HepG2 (cell line): Measurements from ENCODE around the gene DYNC2I2. TPM values are rescaled to one million over a fixed set of nuclear protein-coding genes. Genes with fewer than 3 reads are reported as not detected.

ENCODE experiments used
- ARNT ChIP-seq: fragments of 450-650 bp; IDR thresholded peaks from 2 replicates; pipeline ENCODE4 v1.6.1; 2017
- CBFB ChIP-seq: sonication (generic); formaldehyde crosslinking; IDR thresholded peaks from 2 replicates; pipeline ENCODE4 v1.4.0; 2020; ENCODE audit warnings: missing genetic modification reagents
- CBX1 ChIP-seq: IDR thresholded peaks from one replicate; pipeline ENCODE4 v1.6.1; 2016; ENCODE audit warnings: antibody characterized with exemption, low read depth
- CBX2 ChIP-seq, 2 experiments: fragments of 200-600 bp in 1 of 2; sonication (generic); formaldehyde crosslinking in 1 of 2; IDR thresholded peaks; 2 replicates each; pipeline versions ENCODE4 v1.7.0 to v1.8.1; 2018 to 2022; ENCODE audit warnings: low read depth in 2 of 2, low read length in 1 of 2, mild to moderate bottlenecking in 1 of 2, missing genetic modification reagents in 1 of 2
- CENPBD1 ChIP-seq: sonication (generic); formaldehyde crosslinking; IDR thresholded peaks from 2 replicates; pipeline ENCODE4 v1.8.0; 2022; ENCODE audit warnings: missing genetic modification reagents, low read depth, mild to moderate bottlenecking, borderline replicate concordance
- FLYWCH1 ChIP-seq: sonication (generic); formaldehyde crosslinking; IDR thresholded peaks from 2 replicates; pipeline ENCODE4 v1.8.1; 2023; ENCODE audit warnings: mild to moderate bottlenecking, missing genetic modification reagents
- FOXC1 ChIP-seq: sonication (generic); formaldehyde crosslinking; IDR thresholded peaks from 2 replicates; pipeline ENCODE4 v1.8.0; 2022; ENCODE audit warnings: mild to moderate bottlenecking, missing genetic modification reagents, borderline replicate concordance
- FOXK2 ChIP-seq: fragments of 450-650 bp; IDR thresholded peaks from 2 replicates; pipeline ENCODE4 v1.6.1; 2016
- HBP1 ChIP-seq: IDR thresholded peaks from 2 replicates; pipeline ENCODE4 v1.6.1; 2016; ENCODE audit warnings: low read depth, control low read depth
- HES4 ChIP-seq: sonication (generic); formaldehyde crosslinking; IDR thresholded peaks from 2 replicates; pipeline ENCODE4 v1.9.0; 2021; ENCODE audit warnings: mild to moderate bottlenecking, missing genetic modification reagents, borderline replicate concordance
- MED8 ChIP-seq: sonication (generic); formaldehyde crosslinking; IDR thresholded peaks from 2 replicates; pipeline ENCODE4 v1.8.1; 2023; ENCODE audit warnings: mild to moderate bottlenecking, missing genetic modification reagents; ENCODE audit not compliant: insufficient replicate concordance
- MXD1 ChIP-seq: sonication (generic); formaldehyde crosslinking; IDR thresholded peaks from 2 replicates; pipeline ENCODE4 v1.4.0; 2020; ENCODE audit warnings: mild to moderate bottlenecking, missing genetic modification reagents
- MXD4 ChIP-seq: IDR thresholded peaks from 2 replicates; pipeline ENCODE4 v1.6.1; 2016; ENCODE audit warnings: mild to moderate bottlenecking, missing biosample characterization, missing genetic modification reagents
- NCOA1 ChIP-seq: sonication (generic); formaldehyde crosslinking; IDR thresholded peaks from 2 replicates; pipeline ENCODE4 v1.9.0; 2021; ENCODE audit warnings: missing genetic modification reagents
- NR2F1 ChIP-seq, 2 experiments: fragments of 450-650 bp in 1 of 2; formaldehyde crosslinking in 1 of 2; IDR thresholded peaks; 2 replicates each; pipeline versions ENCODE4 v1.5.0 to v1.6.1; 2016 to 2020; ENCODE audit warnings: mild to moderate bottlenecking in 1 of 2, missing compliant biosample characterization in 1 of 2, missing genetic modification reagents in 1 of 2, moderate library complexity in 1 of 2
- PAX8 ChIP-seq: sonication (generic); formaldehyde crosslinking; IDR thresholded peaks from 2 replicates; pipeline ENCODE4 v1.8.0; 2022; ENCODE audit warnings: mild to moderate bottlenecking, missing genetic modification reagents, borderline replicate concordance
- PHF20 ChIP-seq: sonication (generic); formaldehyde crosslinking; IDR thresholded peaks from 2 replicates; pipeline ENCODE4 v1.5.0; 2020; ENCODE audit warnings: mild to moderate bottlenecking, missing genetic modification reagents
- REPIN1 ChIP-seq: sonication (generic); formaldehyde crosslinking; IDR thresholded peaks from 2 replicates; pipeline ENCODE4 v1.8.0; 2022; ENCODE audit warnings: missing genetic modification reagents, low read depth, mild to moderate bottlenecking, borderline replicate concordance
- SP4 ChIP-seq: sonication (generic); formaldehyde crosslinking; IDR thresholded peaks from 2 replicates; pipeline ENCODE4 v1.8.1; 2023; ENCODE audit warnings: mild to moderate bottlenecking, missing genetic modification reagents
- TARDBP ChIP-seq: sonication (generic); formaldehyde crosslinking; IDR thresholded peaks from 2 replicates; pipeline ENCODE4 v1.8.0; 2022; ENCODE audit warnings: mild to moderate bottlenecking, missing genetic modification reagents
- TBP ChIP-seq: sonication (generic); formaldehyde crosslinking; IDR thresholded peaks from 2 replicates; pipeline ENCODE4 v1.5.0; 2020; ENCODE audit warnings: missing genetic modification reagents
- ZBTB43 ChIP-seq: sonication (generic); formaldehyde crosslinking; conservative IDR thresholded peaks from 2 replicates; pipeline ENCODE4 v1.4.0; 2020; ENCODE audit warnings: missing genetic modification reagents
- ZFX ChIP-seq: sonication (generic); formaldehyde crosslinking; IDR thresholded peaks from 2 replicates; pipeline ENCODE4 v1.4.0; 2020; ENCODE audit warnings: mild to moderate bottlenecking, low read depth, missing genetic modification reagents, moderate library complexity
- ZMAT3 ChIP-seq: sonication (generic); formaldehyde crosslinking; conservative IDR thresholded peaks from 2 replicates; pipeline ENCODE4 v1.7.0; 2021; ENCODE audit warnings: missing genetic modification reagents
- ZNF234 ChIP-seq: sonication (generic); formaldehyde crosslinking; conservative IDR thresholded peaks from 2 replicates; pipeline ENCODE4 v1.5.1; 2020; ENCODE audit warnings: mild to moderate bottlenecking, missing genetic modification reagents
- ZNF644 ChIP-seq: IDR thresholded peaks from 2 replicates; pipeline ENCODE4 v1.6.1; 2016; ENCODE audit warnings: low read depth
- ZNF777 ChIP-seq: sonication (generic); formaldehyde crosslinking; IDR thresholded peaks from 2 replicates; pipeline ENCODE4 v1.4.0; 2020; ENCODE audit warnings: missing genetic modification reagents
- polyA plus RNA-seq, 8 experiments: library from polyadenylated mRNA; depleted of rRNA in 3 of 8; stranded (reverse) in 7 of 8; unstranded in 1 of 8; fragments of >200 nt; fragmentation: Illumina TruSeq in 4 of 8; extraction: Trizol in 4 of 8; gene quantifications; 2 replicates each; pipeline versions ENCODE4 v1.2.1 to v1.2.3, GENCODE V29; 2011 to 2016; ENCODE audit warnings: low read depth in 4 of 8, missing spikeins in 1 of 8, mixed read lengths in 1 of 8; ENCODE audit not compliant: insufficient read depth in 1 of 8
- total RNA-seq, 5 experiments: library from RNA; depleted of rRNA; stranded (reverse); fragments of >200 nt; fragmentation: Illumina TruSeq; extraction: Trizol; gene quantifications; 2 replicates each; pipeline ENCODE4 v1.2.3, GENCODE V29; 2016; ENCODE audit warnings: low read depth in 1 of 5

Gene DYNC2I2
- total and polyA plus RNA-seq, 2 of the 13 experiments (the other 11 are each of a cell fraction or from before 2014, with no cell fraction given) = 13.7 to 40.2 TPM

GRCh38 chr9:128688501-128689292 lies 32.0 kb upstream of the DYNC2I2 start, which contains the start of gene SET (continued):
- TF ChIP-seq MXD1 (CRISPR knock-in tag) (no peak; the same call in 1 of the 2 replicates), TARDBP (CRISPR knock-in tag) (peak; percentile 58; the same call in 1 of the 2 replicates), CENPBD1 (CRISPR knock-in tag) (no peak; the same call in 1 of the 2 replicates), ZFX (peak; percentile 55; the same call in 1 of the 2 replicates), ARNT (no peak), NR2F1 (CRISPR knock-in tag; IDR thresholded peaks at IDR 0.05) (no peak), ZNF644 (no peak), ZNF777 (CRISPR knock-in tag) (peak; percentile 3; the same call in 1 of the 2 replicates), HES4 (CRISPR knock-in tag) (peak; percentile 25; the same call in 1 of the 2 replicates), FOXK2 (no peak), MXD4 (CRISPR knock-in tag) (peak; percentile 89), CBFB (no peak), PHF20 (CRISPR knock-in tag) (no peak), HBP1 (CRISPR knock-in tag) (no peak), TBP (CRISPR knock-in tag) (no peak), CBX2 (IDR thresholded peaks at IDR 0.05; ENCODE audit: low read depth, low read length) (no peak), CBX2 (CRISPR knock-in tag; IDR thresholded peaks at IDR 0.05; ENCODE audit: low read depth) (no peak), ZBTB43 (CRISPR knock-in tag) (peak; percentile 62; the same call in 1 of the 2 replicates), ZMAT3 (CRISPR knock-in tag) (peak; percentile 66), ZNF234 (CRISPR knock-in tag) (no peak), CBX1 (no peak), PAX8 (no peak), NCOA1 (CRISPR knock-in tag) (no peak), FOXC1 (CRISPR knock-in tag) (no peak), SP4 (CRISPR knock-in tag) (peak; percentile 78), MED8 (no peak), FLYWCH1 (CRISPR knock-in tag) (peak; percentile 50; the same call in 1 of the 2 replicates), REPIN1 (CRISPR knock-in tag) (no peak)
